Measurements from ENCODE around the gene JAGN1.
"Not testable (repeated sequence)": the region's sequence is repeated elsewhere in the genome, so short reads cannot be mapped to it uniquely, and the experiment has no call there.

The JAGN1 gene

DNA sequence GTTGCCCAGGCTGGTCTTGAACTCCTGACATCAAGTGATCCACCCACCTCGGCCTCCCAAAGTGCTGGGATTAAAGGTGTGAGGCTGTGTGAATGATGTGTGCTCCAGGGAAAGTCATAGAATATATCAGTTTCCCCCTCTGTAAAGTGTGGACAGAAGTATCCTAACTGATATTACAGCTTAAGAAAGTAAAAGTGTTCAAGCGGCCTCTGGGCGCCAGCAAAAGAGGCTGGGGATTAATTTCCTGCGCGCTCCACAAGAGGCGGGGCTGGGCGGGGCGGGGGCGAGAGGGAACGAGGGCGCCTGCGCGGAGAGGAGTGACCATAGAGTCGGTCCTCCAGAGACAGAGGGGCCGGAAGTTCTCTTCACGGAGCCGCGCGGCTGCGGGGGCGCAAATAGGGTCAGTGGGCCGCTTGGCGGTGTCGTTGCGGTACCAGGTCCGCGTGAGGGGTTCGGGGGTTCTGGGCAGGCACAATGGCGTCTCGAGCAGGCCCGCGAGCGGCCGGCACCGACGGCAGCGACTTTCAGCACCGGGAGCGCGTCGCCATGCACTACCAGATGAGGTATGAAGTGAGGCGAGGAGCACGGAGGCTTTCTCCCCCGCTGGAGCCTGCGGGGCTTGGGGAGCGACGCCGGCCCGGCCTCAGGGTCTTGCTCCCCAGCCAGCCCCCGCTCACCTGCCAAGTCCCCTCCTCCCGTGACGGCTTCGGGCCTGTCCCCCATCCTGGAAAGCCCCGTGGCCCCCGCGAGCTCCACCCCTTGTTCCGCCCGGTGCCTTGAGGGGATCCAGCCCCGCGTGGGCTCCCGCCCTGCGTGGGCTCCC lies at the start of gene JAGN1:
Gene JAGN1, plus strand, starts transcription at position 362 of the 823 bp plus-strand sequence. Its CDS starts 113 bp downstream, at position 475.
- peak; percentile 92 for DNase-seq

DNA sequence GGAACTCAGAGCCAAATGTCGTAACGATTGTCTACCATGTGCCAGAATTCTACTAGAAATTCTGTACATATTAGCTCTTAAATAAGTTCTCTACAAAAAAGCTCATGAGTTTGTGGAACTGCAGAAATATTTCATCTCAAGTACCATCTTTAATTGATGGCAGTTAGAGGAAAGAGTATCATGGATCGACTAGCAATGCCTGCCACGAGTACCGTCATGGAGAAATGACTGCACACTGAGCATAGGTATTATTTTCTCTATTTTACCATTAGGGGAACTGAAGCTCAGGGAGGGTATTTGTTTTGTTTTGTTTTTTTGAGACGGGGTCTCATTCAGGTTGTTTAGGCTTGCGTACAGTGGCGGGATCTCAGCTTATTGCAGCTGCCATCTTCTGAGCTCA lies 49.4 kb upstream of the JAGN1 start:
- DNase-seq, result no peak

GRCh38 chr3:9843715-9844438 lies 46.5 kb upstream of the JAGN1 start, which contains the start of gene RPUSD3:
RPUSD3 (minus strand) TSS chr3:9844008; CDS start chr3:9843990, 18 bp downstream.
- DNase-seq, result peak; percentile 97

DNA sequence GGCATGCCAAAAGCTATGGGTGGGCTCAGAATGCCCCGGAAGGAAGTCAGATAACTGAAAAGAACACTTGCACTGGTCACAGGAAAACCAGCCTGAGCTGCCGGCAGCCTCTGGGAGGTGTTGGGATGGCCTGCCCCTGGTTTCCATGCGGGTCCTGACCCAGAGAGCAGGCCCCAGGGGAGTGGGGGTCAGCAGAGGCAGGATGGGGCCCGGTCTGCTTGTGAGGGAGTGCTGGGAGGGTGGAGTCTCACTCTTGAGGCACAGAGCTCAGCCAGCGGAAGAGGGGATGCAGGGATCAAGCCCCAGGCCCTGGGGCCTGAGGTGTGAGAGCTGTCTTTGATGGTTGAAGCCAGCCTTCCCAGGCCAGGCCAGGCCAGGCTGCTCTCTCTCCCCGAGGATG lies 44.2 kb upstream of the JAGN1 start:
- DNase-seq, result no peak

- no peak for DNase-seq
Measured at GRCh38 chr3:9846931-9847488, 43.4 kb upstream of the JAGN1 start.

DNA sequence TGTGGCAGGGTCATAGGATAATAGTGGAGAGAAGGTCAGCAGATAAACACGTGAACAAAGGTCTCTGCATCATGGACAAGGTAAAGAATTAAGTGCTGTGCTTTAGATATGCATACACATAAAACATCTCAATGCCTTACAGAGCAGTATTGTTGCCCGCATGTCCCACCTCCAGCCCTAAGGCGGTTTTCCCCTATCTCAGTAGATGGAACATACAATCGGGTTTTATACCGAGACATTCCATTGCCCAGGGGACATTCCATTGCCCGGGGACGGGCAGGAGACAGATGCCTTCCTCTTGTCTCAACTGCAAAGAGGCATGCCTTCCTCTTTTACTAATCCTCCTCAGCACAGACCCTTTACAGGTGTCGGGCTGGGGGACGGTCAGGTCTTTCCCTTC lies 42.5 kb upstream of the JAGN1 start:
- not testable (repeated sequence) for DNase-seq

DNA sequence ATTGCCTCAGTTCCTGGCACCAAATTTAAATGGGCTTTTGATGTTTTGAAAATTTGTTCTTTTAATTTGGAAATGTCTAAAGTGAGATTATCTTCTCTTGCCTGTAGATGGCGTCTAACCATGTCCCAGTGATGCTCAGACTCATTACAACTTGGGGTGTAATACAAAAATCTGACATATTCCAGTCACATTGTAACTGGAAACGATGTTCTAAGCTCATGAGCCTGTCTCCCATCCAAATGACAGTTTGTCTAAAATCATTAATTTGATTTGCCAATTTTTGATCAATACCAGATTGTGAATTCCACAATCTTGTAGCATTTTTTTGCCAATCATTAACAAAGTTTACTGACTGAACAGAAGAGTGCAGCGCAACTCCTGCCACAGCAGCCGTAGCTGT lies 41.5 kb upstream of the JAGN1 start:
- DNase-seq, result peak; percentile 49

- DNase-seq, result not testable (repeated sequence)
Measured at GRCh38 chr3:9851383-9851782, 39.0 kb upstream of the JAGN1 start.

- not testable (repeated sequence) for DNase-seq
Measured at GRCh38 chr3:9851926-9852325, 38.5 kb upstream of the JAGN1 start.

DNA sequence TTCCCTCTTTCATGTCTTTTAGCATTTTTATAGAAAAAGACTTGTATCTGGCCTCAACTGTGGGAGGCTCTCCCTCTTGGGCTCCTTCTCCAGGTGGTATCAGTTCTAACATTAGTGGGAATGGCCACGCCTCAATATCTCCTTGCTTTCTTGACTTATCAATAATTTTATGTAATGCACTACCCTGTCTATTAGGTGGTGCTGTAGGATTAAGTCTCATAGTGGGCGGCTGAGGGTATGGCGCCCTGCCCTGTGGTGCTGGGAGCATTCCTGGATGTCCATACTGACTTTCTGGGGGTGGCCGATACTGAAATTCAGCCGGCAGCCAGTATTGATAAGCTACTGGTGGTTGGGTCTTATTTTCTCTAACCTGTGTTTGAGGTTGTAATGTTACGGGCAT lies 37.9 kb upstream of the JAGN1 start:
- no peak for DNase-seq

DNA sequence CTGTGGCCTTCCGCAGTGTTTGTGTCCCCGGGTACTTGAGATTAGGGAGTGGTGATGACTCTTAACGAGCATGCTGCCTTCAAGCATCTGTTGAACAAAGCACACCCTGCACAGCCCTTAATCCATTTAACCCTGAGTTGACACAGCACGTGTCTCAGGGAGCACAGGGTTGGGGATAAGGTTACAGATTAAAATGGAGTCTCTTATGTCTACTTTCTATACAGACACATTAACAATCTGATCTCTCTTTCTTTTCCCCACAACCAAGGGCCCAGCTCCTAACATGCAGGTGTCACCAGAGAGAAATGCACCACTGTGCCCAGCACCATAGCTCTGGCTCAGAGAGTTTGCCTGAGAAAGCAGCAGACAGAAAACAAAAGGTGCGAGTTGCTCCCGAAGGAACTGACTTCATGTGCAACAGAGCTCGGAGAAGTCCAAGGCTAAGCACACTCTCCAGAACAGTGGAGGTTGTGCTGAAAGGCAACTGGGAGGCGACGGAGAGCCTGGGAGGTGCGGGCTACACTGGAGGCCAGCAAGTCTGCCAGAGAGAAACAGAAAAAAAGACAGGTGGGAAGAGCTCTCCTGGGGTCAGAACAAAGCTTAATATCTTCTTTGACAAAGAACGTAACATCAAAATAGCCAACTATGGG lies 36.0 kb upstream of the JAGN1 start:
- DNase-seq, result not testable (repeated sequence)

DNA sequence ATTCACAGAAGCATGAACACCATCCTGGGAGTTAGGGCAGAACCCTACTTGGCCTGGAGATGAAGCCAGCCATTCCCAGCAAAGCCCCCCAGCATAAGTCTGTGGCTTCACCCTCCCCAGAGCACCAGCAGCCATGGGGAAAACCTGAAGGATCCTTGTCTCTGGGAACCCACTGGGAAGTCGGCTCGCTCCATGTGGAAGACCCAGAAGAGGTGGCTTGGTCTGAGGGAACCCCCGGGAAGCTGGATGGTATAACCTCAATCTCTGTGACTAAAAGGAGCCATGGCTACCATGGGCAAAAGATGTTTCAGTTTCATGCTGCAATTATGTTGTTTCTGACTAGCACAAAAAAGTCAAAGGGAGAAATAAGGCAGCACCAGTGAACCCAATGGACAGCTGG lies 34.8 kb upstream of the JAGN1 start:
- DNase-seq, result no peak

GRCh38 chr3:9859530-9860025 lies 30.8 kb upstream of the JAGN1 start:
- DNase-seq, result no peak

DNA sequence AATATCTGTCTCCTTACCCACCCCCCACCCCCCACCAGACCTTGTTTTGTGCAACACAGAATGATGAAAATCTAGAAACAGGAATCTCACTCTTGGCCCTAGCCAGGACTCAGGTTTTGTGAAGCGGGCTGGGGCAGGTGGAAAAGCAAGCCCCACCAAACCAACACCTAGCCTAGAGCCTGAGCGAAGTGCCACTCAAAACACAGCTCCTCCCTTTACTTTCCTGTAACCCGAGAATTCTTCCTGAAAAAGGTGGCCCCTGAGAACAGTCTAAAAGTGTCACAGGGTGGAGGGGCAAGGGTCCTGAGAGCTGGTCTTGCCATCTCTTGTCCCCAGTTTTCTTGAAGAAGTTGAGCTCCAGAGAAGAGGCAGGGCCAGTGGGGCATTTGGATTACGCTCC lies 29.2 kb upstream of the JAGN1 start:
- no peak for DNase-seq

DNA sequence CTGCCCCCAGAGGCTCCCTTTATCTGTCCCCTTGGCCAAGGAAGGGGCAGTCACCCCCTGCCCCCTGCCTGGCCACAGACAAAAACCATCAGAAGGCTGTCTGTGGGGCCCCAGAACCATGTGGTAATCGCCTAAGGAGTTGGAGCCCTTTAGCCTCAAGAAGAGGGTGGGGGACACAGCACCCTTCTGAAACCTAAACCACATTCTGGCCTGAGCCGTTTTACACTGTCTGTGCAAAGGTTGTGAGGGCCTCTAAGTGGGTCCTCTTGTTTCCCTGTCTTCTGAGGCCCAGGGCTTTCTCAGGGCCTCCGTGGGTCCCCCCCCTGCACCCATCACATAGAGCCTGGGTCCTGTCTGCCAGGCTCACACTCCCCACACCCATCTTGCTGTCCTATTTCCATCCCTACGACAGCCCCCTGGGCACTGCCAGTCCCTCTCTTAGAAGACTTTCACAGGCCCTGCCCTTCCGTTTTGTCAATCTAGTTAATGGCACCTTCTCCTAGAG lies 28.7 kb upstream of the JAGN1 start:
- no peak for DNase-seq

GRCh38 chr3:9862391-9863057 lies 27.9 kb upstream of the JAGN1 start:
- no peak for DNase-seq

DNA sequence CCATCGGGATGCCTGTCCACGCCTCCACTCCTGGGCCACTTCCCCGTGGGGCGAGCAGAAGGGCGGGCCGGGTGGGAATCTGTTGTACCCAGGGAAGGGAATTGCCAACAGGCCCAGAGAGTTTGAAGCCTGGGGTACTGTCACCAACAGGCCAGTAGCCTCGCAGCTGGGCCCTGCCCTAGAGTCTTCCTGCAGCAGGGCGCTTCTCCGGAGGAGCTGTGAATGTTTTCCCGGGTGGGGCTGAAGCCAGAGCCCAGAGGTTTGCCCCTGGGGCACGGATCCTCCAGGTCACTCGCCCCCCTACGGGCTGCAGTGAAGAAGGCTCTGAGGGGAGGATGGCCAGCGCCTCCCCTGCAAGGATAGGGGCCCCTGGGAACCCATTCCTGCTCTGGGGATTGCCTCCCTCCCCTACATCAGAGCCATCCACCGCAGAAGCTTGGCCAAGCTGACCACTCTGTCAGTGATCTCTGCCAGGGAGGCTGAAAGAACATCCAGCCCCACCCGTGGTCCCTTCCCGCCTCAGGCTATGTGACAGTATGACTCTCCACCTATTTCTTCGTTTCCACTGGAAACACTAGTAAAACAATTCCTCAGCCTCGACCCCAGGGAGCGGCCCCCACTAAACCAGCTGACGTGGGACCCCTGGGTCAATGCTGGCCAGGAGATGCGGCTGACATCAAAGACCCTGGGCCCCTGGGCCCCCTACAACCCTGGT lies 27.2 kb upstream of the JAGN1 start:
- no peak for DNase-seq

DNA sequence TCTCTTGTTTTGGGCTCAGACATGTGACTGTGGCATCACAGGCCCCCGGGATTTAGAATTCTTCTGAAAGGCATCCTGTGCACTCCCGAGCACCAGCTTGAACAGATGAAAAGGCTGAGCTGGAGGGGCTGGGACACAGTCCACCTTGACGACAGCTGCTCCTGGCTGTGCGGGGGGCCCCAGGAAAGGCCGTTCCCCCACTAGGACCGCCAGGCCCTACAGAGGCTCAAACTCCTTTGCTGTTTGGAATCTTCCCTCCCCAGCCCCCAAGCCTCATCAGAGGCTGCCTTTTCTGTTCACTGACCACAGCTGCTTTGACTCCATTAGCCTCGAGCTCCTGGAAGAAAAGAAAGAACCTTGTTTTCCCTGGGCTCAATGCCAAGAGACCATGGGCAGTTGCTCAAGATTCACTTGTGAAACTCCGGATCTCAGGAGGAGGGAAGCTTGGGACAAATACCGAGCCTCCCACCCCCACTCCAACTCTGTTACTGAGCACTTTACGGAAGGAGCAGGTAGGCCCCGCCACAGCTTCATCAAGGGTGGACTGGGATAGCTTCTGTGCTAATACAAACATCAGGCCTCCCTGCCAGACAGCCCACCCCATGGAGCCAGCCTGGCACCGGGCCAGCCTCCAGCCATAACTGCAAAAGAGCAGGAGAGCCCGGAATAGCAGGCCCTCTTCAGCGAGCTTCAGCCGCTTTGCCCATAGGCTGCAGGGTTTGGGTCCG lies 26.0 kb upstream of the JAGN1 start:
- DNase-seq, result no peak

GRCh38 chr3:9865125-9865637 lies 25.2 kb upstream of the JAGN1 start:
- not testable (repeated sequence) for DNase-seq

GRCh38 chr3:9866639-9867038 lies 23.8 kb upstream of the JAGN1 start:
- DNase-seq, result no peak

- no peak for DNase-seq
Measured at GRCh38 chr3:9867106-9867505, 23.3 kb upstream of the JAGN1 start.

Measured in activated CD4-positive, alpha-beta T cell treated with anti-CD3 and anti-CD28 coated beads, Interleukin-2, amount 50 U/mL, for 16 hours (primary cell).